NCI-H526 (cell line): ENCODE results near the gene COL27A1.

Experiments used
- DNase-seq, 2 experiments: peaks; one replicate each; lab custom pipeline; 2025; lab: John Stamatoyannopoulos, UW

COL27A1 gene

DNA sequence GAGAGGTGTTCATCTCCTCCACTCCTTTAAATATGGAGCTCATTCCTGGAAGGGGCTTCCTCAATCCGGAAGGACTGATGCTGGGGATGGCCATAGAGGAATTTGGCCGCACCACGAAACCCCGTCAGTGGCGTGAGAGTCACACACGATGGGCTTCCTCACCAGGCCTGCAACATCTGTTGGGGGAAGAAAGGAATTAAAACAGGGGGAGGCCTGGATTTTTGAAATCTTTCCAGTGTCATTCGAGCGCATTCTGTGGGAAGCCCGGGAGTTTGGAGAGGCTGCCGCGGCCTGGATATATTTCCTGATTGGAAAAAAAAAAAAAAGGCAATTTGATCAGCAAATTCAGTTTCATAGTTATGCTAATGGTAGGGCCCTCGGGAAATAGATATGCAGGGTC, 91.2 kb downstream of the COL27A1 start:
- DNase-seq = no peak

DNA sequence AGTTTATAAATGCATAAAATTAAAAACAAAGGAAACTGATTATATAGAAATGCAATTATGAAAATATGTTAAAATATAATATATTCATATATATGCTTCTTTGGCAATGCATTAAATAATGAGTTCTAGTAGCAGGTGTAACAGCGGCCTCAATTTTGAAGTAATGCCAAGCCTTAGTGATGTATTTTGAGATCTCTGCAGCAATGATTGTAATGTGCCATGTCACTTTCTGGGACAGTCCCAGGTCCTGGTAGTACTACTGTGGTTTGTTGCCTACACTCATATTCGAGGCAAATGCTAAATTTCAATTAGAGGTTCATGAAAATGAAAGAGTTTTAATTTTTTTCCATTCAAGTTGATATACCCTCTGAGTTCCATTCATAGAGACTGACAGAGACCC, 91.7 kb downstream of the COL27A1 start:
- DNase-seq = no peak

DNA sequence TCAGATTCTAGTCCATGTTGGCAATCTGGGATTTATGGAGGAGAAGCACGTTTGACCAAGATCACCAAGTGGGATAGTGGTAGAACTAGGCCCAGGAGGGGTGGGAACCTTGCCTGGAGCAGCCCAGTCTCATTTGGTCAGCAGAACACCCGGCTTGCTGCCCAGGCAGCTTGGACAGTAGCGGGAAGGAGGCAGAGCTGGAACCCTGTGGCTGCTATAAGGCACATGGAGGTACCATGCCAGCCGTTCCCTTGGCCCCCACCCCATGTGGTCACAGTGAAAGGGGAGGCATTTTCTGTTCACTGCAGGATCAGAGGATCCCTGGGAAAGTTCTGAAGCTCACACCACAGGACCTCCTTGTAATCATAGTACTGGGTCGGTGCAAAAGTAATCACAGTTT, 92.2 kb downstream of the COL27A1 start:
- DNase-seq = no peak

DNA sequence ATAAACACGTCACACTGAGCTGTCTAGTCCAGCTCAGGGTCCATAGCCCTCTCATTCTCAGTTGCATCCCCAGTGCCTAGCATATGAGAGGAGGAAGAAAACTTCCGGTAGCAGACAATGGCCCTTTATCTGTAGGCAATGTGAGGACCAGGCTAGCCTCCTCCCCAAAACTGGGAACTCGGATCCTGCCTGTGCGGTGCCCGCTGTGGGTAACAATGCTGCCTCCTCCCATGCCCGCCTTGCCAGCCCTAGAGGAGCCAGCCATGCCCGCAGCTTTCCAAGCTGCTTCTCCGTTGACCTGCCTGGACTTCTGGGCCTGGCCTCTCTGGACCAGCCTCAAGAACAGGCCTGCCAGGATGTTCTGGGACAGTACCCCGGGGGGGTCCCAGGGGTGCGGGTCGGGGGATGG, 93.0 kb downstream of the COL27A1 start:
- DNase-seq = no peak

DNA sequence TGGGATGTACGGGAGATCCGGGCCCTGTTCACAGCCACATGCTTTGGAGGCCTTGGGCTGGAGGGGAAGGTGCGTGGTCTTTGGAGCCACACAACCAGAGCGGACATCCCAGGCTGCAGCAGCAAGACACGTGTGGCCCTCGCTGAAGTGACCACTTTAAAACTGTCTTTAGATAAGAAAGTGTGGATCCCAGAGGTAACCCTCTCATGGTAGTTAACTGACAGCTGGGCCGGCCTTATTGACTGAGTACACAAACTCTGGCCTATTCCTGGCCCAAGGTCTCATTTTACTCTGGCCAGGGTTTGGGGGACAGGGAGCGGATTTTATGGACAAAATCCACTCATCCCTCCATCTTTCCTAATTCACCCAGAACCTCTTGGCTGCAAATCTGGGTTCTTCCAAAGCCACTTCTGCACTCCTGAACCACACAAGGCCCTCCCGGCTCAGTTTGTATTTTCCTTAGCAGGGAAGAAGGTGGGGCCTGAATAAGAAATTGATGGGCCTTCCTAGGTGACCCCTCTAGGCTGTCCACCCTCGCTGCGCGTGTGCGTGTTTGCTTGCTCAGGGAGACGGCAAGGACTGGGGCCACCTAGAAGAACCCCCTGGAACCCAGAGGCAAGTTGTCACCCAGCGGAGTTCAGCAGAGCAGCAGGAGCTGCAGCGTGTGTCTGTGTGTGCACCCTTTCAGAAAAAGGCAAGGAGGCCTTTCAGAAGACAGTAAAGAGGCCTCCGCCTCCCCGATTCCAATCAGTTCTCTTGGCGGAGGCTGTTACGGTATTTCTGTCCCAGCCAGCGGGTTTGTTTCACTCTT, 94.3 kb downstream of the COL27A1 start:
- DNase-seq = no peak

DNA sequence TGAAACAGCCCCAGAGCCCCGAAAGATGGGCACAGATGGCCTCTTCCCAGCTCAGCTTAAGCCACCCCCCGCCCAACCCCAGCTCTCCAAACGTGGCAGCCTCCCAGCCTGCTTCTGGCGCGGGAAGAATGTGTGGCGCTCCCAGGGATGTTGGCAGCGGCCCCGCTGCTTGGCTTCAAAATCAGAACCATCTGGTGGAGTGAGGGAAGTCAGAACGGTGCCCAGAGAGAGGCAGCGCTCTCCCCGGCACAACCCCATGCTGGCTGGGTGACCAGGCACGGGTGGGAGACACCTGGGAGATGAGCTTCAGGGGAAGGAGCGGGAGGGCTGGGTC, 94.9 kb downstream of the COL27A1 start:
- DNase-seq = no peak

DNA sequence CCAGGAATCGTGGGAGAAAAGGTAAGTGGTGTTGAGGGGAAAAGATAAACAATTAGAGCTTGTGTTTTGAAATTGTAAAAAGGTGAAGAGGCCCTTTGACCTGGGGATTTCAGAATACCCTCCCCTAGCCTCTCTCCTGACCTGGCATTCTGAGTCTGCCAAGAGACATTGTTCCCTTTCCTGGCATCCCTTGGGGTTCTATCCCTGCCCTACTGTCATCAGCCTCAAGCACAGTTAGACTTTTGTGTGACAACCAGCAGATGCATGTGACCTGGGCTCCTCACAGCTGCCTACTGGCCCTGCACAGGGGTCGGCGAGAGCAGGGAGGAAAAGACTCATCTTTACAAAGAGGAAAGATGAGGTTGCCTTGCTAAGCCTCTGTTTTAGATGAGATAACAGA, 95.3 kb downstream of the COL27A1 start:
- DNase-seq = no peak

DNA sequence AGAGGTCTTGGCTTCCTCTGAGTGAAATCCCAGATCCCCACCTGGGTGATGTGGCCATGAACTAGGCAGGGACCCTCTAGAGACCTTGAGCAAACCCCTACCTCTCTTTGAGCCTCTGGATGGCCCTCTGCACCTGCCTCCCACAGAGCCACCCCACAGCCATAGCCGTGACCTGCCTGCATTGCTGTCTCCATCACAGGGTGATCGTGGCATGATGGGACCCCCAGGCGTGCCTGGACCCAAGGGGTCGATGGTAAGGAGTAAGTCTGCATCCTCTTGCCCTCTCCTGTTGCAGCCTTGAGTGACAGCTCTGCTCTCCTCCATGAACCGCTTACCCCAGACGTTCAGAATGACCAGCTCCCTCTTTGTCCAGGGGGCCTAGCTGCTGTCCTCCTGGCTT, 97.1 kb downstream of the COL27A1 start:
- DNase-seq = no peak

DNA sequence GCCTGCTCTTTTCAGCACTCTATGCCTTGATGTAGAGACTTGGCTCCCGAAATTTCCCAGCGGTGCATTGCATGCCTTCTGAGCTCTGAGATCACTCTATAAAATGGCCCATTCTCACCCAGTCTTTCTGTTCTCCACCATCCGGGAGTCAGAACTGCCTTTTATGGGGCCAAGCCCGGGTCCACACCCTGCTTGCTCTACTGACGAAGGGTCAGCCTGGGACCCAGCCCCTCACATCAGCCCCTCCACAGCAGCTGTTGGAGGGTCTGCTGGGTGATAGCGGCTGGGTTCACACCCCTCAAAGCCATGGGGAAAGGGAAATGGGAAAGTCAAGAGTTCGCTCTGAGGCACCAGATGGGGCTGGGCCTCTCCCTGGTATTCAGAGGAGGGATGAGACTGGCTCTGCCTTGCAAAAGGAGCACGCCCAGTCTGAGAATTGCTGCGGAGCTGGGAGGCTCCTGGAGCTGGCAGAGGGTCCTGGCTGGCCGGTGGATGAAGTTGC, 101.5 kb downstream of the COL27A1 start:
- DNase-seq = no peak

DNA sequence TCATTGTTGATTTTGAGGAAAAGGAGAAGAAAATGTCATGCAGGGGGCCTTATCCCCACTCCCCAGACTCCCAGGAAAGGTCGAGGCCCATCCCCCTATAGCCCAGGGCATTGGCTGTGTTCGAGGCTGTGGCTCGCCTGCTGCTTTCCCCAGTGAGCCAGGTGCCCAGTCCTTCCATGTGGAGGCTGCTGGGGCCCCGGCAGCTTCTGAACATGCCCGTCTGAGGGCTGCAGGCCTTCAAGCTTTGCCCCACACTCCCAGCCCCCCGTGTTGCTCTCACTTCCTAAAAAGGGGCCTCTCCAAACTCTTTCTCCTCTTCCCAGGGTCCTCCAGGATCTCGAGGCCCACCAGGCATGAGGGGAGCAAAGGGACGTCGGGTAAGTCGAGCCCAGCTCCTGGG, 102.9 kb downstream of the COL27A1 start:
- no peak for DNase-seq

DNA sequence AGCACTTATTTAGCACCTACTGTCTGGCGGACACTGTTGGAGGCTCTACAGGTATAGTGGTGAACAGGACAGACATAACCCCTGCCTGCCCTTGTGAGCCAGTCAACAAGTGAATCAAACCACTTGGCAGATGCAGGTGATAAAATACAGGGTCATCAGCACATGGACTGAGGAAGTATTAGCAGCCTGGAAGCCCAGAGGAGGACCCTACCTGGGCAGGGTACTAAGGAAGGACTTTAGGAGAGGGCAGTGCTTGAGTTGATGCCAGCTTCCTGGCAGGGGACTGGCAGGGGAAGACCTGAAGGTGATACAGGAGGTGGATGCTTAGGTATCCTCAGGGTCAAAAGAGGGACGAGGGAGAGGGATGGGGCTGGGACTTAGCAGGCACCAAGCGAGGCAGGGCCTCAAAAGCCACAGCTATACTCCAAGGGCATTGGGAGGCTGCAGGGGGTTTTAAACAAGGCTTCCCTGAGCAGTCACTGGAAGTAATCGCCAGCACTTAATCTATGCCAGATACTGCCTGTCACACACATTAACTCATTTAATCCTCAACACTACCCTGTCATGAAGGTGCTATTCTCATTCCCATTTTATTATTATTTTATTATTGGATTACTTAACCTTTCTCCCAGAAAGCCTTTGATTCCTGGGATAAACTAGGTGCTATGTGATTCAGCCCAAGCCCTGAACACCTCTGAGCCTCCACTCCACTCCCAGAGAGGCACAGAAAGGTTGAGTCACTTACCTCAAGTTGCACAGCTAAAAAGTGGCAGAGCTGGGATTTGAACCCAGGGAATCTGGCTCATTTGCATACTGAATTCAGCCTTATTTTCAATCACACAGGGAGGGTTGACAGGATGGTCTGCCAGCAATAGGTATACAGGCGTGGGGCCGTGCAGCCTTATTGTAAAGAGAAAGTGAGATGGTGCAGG, 103.8 kb downstream of the COL27A1 start:
- DNase-seq = no peak

DNA sequence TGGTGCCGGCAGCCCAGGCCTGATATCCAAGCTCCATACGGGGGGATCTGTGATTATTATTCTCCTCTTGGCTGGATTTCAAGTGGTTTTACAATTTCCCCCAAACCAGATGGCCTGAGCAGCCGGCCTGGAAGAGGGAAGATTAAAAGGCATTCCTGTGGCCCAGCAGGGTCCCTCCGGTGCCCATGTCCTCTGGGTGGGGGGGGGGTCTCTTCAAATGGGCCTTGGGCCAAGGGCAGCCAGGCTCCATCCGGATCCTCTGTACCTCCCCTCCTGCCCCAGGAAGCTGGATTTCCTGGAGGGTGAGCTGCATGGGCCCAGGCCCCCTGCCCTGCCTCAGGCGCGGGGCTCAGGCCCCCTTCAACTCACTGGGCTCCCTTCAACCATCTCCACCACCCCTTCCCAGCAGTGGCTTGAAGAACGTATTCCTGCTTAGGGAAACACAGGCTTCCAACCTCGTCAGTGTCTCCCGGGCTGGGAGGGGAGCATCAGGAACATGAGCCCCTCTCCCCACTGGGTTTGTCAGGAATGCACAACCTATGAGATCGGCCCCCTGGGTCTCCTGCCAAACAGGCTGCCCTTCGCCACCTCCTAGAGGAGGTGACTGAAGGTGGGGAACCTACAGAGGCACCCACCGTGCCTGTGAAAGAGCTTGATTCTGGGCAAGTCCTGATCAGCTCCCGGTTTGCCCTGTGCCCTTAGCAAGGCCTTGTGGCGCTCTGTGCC, 104.6 kb downstream of the COL27A1 start:
- no peak for DNase-seq

DNA sequence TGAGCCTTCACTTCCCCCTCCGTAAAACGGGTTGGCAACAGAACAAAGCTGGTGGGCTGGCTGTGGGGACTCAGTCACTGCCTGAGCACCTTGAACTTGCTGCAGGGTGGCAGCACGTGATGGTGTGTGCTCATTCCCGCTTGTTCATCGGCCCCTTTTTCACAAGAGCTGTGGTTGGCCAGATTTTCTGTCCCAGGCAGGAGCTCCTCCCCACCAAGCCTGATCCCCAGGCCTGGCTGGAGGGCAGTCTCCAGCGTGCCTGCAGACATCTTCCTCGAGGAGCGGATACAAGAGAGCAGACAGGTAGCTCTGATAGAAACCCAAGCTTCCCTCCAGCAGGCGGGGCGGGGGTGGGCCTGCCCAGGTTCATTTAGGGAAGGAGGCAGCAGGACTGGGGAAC, 105.7 kb downstream of the COL27A1 start:
- DNase-seq = no peak

DNA sequence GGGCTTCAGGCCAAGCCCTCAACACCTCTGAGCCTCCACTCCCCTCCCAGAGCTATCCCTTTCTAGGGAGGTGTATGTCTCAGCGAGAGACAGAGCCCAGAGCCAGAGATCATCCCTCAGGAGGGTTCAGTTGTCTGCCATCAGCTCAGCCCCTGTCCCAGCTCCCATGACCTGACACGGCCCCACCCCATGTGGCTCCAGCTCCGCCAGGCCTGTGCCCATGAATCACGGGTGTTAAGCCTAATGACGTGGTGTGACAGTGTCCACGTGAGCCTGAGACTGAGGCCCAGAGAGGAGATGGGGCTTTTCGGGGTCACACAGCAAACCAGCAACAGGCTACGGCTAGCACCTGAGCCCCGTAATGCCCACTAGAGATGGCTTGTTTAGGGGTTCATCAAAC, 106.7 kb downstream of the COL27A1 start:
- DNase-seq = no peak

DNA sequence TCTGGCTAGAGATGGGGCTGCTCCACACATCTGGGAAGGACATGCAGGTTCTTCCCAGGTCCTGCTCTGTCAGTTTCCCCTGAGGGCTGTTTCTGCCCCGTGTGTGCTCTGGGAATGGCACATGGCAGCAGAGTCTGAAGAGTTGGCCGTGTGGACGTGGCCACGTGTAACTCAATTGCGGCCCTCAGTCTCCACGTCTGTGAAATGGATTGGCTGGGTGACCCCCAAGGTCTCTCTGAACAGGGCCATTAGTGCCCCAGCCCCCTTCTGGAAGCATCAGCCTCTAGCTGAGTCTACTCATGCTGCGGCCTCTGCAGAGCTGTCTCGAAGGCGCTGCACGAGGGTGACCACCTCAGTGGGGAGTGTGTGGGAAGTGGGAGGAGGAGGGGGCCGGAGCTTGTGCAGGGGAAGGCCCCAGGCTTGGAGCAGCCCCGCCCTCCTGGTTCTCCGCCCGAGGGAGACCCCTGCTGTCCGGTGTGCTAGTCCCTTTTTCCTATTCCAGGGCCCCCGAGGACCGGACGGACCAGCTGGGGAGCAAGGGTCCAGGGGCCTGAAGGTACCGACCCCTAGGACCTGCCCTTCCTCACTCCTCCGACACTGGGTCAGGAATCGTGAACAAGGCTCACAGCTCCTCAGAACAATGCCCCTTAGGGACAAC, 108.6 kb downstream of the COL27A1 start:
- no peak for DNase-seq

DNA sequence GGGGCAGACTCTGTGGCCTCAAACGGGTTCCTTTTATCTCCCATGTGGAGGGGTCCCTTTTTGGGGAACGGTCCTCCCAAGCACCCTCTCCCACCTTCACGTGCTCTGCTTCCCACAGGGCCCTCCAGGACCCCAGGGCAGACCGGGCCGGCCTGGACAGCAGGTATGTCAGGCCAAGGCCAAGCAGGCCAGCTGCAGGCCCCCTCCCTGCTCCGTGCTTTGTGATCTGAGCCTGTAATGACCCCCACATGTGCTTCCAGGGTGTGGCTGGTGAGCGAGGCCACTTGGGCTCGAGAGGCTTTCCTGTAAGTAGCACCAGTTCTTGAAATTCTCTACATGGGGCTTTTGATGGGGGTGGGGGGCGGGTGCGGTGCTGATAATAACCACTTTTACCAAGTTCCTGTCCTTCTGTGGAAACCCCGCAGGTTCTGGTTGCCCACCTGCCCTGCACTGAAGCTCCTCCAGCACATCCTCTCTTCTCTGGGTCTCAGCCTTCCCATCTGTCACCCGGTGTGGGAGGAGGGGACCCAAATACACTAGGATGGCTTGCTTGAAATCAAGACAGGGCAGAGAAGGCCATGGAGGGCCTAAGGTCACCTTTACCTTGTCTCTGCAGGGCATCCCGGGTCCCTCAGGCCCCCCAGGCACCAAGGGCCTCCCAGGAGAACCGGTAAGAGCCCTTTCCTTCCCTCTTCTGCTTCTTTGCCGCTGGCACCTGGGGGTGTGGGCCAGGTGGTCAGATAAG, 109.6 kb downstream of the COL27A1 start:
- no peak for DNase-seq

DNA sequence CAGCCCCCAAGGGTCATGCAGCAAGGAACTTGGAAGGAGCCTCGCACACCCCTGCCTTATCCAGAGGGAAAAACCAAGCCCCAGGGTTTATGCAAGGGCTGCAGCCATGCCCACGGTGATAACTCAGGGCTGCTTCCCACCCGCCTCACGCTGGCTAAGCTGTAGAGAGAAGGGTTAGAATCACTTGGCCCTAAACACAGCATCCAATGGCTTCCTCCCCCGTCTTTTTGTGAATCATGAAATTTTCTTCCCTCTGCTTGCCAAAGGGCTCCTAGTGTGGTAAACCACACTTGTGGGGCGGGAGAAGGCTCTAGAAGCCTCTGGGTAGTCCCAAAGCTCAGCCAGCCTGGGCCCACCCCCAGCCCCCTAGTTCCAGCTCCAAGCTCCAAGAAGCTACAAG, 111.6 kb downstream of the COL27A1 start:
- no peak for DNase-seq

DNA sequence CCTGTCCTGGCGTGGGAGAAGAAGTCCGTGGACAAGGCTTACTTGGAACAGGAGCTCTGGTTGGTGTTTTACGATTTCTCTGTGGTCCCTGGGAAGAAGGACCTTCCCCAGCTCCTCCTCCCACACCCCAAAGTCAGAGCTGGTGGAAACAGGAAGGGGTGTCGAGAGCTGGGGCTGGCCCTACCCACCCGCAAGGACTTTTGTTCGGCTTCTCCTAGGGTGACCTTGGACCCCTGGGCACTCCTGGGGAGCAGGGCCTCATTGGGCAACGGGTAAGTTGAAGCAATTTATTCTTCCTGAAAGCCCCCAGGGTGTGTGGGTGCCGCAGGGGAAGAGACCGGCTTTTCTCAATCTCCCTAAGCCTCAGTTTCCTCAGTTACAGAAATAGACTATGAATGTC, 113.7 kb downstream of the COL27A1 start:
- no peak for DNase-seq

DNA sequence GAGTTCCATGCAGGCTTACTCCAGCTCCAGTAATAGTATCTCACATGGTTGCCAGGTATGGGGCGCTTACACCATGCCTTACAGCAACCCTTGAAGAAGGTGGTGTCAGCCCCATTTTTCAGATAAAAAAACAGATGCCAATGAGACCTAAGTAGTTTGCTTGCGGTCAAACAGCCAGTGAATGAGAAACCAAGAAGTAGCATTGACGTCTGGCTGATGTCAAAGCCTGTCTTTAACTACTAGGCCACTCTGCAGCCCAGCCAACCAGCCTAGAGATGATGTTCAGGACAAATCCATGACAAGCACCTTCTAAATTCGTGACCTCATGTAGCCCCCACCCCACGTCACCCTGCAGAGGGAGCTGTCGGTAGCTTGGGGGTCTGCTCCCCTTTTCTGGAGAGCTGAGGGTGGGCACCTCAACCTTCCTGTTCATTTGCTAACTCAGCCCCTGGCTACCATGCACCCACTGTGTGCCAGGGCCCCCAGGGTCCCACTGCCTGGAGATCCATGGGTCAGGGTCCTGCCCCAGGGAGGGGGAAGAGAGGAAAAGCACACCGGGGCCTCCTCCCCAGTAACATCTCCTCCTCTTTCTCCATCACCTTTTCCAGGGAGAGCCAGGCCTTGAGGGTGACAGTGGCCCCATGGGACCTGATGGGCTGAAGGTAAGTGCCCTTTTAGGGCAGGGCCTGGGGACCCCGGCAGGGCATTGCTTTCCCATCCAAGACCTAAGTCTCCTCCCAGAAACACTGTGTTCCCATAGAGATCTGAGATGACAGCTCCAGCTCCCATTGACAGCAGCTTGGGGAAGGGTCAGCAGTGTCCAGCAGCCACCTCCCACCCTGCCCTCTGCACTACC, 115.0 kb downstream of the COL27A1 start:
- no peak for DNase-seq
